GM20431 (cell line): ENCODE results near the gene MTFMT.

Experiments
- in situ Hi-C: fragments of 300-500 bp; cut with MseI, MboI; formaldehyde crosslinking; loops from one replicate; pipeline ENCODE4 v1.15.0; 2020; ENCODE audit warnings: low sequenced_read_pairs; ENCODE audit not compliant: unreplicated experiment

Gene MTFMT

GRCh38 chr15:65062061-65062460, 32.6 kb upstream of the MTFMT start:
- in situ Hi-C loops, result no loop called here

- in situ Hi-C loops, result no loop called here
Observed at GRCh38 chr15:65060641-65061397, 31.4 kb upstream of the MTFMT start.

- in situ Hi-C loops, result no loop called here
Observed at GRCh38 chr15:65059931-65060596, 30.6 kb upstream of the MTFMT start.

- in situ Hi-C loops, result no loop called here
Observed at GRCh38 chr15:65059369-65059750, 29.9 kb upstream of the MTFMT start.

- in situ Hi-C loops, result no loop called here
Observed at GRCh38 chr15:65058394-65059368, 29.2 kb upstream of the MTFMT start.

GRCh38 chr15:65057549-65057940, 28.1 kb upstream of the MTFMT start:
- in situ Hi-C loops, result no loop called here

- in situ Hi-C loops, result no loop called here
Observed at GRCh38 chr15:65056868-65057548, 27.6 kb upstream of the MTFMT start.

GRCh38 chr15:65056106-65056505, 26.7 kb upstream of the MTFMT start:
- in situ Hi-C loops, result no loop called here

- in situ Hi-C loops, result no loop called here
Observed at GRCh38 chr15:65055201-65055870, 25.9 kb upstream of the MTFMT start.

GRCh38 chr15:65054333-65055200, 25.1 kb upstream of the MTFMT start:
- in situ Hi-C loops, result no loop called here

GRCh38 chr15:65052956-65053355, 23.5 kb upstream of the MTFMT start:
- in situ Hi-C loops, result no loop called here

- in situ Hi-C loops, result no loop called here
Observed at GRCh38 chr15:65051266-65051665, 21.8 kb upstream of the MTFMT start.

- in situ Hi-C loops, result no loop called here
Observed at GRCh38 chr15:65050270-65050669, 20.8 kb upstream of the MTFMT start.

- in situ Hi-C loops, result loop anchor here (25.0 kb wide), 1 partner anchor 238 kb away; the partner anchor contains the start of genes PARP16 and RNU5A-1
Observed at GRCh38 chr15:65049418-65049840, 20.0 kb upstream of the MTFMT start.

GRCh38 chr15:65048241-65048640, 18.8 kb upstream of the MTFMT start:
- in situ Hi-C loops, result loop anchor here (25.0 kb wide), 1 partner anchor 239 kb away; the partner anchor contains the start of genes PARP16 and RNU5A-1

GRCh38 chr15:65044724-65045481, 15.5 kb upstream of the MTFMT start, which contains the start of gene SLC51B:
SLC51B (plus strand) TSS chr15:65045387; CDS start chr15:65050005, 4,618 bp downstream.
- in situ Hi-C loops, result loop anchor here (25.0 kb wide), 1 partner anchor 242 kb away; the partner anchor contains the start of genes PARP16 and RNU5A-1

GRCh38 chr15:65044218-65044617, 14.8 kb upstream of the MTFMT start:
- in situ Hi-C loops, result loop anchor here (25.0 kb wide), 1 partner anchor 243 kb away; the partner anchor contains the start of genes PARP16 and RNU5A-1
